Measurements from ENCODE around the gene TOP3A. TPM values are rescaled to one million over a fixed set of nuclear protein-coding genes. Genes with fewer than 3 reads are reported as not detected.
A peak's percentile ranks its signal among the peaks of the same experiment; 100 is the strongest.

TOP3A gene
- total RNA-seq, 1 experiment from 2014 or later: 100 TPM

DNA sequence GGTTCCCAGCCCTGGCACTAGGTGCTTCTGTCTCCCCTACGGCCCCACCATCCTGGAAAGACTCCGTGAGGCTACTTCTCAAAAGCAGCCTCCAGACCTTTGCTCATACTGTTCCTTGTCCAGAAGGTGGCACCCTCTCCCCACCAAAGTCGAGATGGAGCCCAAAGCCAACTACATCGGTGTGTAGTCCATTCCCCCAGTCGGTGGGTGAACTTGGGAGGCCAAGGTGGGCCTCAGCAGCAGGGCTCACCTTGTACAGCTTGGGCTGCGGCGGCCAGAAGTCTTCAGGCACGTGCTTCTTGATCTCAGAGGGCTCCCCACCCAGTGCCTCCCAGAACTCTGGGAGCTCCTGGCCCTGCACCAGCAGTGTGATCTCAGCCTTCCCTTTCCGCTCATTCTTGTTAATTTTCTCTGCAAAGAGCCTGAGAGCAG, 66.5 kb downstream of the TOP3A start:
- intact Hi-C loops (cut with micrococcal nuclease; ENCODE audit: unreplicated experiment): no loop called here
- POLR2A ChIA-PET (ENCODE audit: low non-redundant PET): no interaction called here
- H3K27ac ChIP-seq (ENCODE audit: low read depth, low read length, poor library complexity, severe bottlenecking): no peak overlapping the region

DNA sequence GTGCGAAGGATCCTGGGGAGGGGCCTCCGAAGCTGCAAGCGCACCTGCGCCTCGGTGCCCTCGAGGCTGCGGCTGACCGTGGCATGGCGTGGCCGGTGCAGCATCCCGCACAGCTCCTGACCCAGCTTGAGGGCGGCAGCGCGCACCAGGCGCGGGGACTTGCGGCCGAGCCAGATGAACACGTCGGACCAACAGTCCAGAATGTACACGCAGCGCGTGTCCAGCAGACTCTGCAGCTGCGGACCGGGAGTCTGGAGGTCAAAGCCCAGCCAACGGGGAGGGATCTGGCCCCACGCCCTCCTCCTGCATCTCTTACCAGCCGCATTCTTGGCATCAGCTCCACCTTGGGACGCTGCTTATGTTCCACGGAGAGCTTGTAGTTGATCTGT, 67.2 kb downstream of the TOP3A start:
- Histone ChIP-seq H3K4me1 (ENCODE audit: insufficient read depth, low read length, poor library complexity, severe bottlenecking) (no peaks in the 10 kb centered on the region), H3K27me3 (replicated peaks; ENCODE audit: insufficient read depth, low read depth, low read length, poor library complexity) (no peaks in the 10 kb centered on the region), H3K36me3 (ENCODE audit: insufficient read depth, low read length, poor library complexity, severe bottlenecking) (peaks cover 39% of the 10 kb centered on the region), H3K27ac (ENCODE audit: low read depth, low read length, poor library complexity, severe bottlenecking) (no peak overlapping the region), H3K9me3 (ENCODE audit: low read depth, low read length, poor library complexity, severe bottlenecking) (no peaks in the 10 kb centered on the region), H3K4me3 (ENCODE audit: low read depth, low read length, poor library complexity, severe bottlenecking) (no peak overlapping the region)
- ChIA-PET CTCF (no interaction called here), POLR2A (ENCODE audit: low non-redundant PET) (no interaction called here)
- no peak for DNase-seq (ENCODE audit: low spot score)
- no peak for TF ChIP-seq EZH2 (IDR thresholded peaks at IDR 0.05; ENCODE audit: borderline replicate concordance, low read depth, low read length, poor library complexity, severe bottlenecking)
- TF ChIP-seq, protein P1, sequence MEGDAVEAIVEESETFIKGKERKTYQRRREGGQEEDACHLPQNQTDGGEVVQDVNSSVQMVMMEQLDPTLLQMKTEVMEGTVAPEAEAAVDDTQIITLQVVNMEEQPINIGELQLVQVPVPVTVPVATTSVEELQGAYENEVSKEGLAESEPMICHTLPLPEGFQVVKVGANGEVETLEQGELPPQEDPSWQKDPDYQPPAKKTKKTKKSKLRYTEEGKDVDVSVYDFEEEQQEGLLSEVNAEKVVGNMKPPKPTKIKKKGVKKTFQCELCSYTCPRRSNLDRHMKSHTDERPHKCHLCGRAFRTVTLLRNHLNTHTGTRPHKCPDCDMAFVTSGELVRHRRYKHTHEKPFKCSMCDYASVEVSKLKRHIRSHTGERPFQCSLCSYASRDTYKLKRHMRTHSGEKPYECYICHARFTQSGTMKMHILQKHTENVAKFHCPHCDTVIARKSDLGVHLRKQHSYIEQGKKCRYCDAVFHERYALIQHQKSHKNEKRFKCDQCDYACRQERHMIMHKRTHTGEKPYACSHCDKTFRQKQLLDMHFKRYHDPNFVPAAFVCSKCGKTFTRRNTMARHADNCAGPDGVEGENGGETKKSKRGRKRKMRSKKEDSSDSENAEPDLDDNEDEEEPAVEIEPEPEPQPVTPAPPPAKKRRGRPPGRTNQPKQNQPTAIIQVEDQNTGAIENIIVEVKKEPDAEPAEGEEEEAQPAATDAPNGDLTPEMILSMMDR (conservative IDR thresholded peaks at IDR 0.05; ENCODE audit: low read depth, low read length): no peak
- intact Hi-C loops (cut with micrococcal nuclease; ENCODE audit: unreplicated experiment): no loop called here
- no TSS peak for BruUV-seq (replicated peaks)

More for the DNA sequence above, 66.5 kb downstream of the TOP3A start:
- CTCF ChIA-PET: interaction anchor here (0.6 kb wide), 1 partner anchor 352 kb away, joined by 5 read pairs; no protein-coding TSS in a partner anchor
- H3K4me1 ChIP-seq (ENCODE audit: insufficient read depth, low read length, poor library complexity, severe bottlenecking): no peaks in the 10 kb centered on the region
- DNase-seq (ENCODE audit: low spot score): peak; percentile 84
- no TSS peak for BruUV-seq (replicated peaks)
- H3K36me3 ChIP-seq (ENCODE audit: insufficient read depth, low read length, poor library complexity, severe bottlenecking): peaks cover 39% of the 10 kb centered on the region
- no peak for TF ChIP-seq EZH2 (IDR thresholded peaks at IDR 0.05; ENCODE audit: borderline replicate concordance, low read depth, low read length, poor library complexity, severe bottlenecking)
- TF ChIP-seq, protein P1 (conservative IDR thresholded peaks at IDR 0.05; ENCODE audit: low read depth, low read length): peak; percentile 78
- no peak overlapping the region for H3K4me3 ChIP-seq (ENCODE audit: low read depth, low read length, poor library complexity, severe bottlenecking)
- H3K27me3 ChIP-seq (replicated peaks; ENCODE audit: insufficient read depth, low read depth, low read length, poor library complexity): no peaks in the 10 kb centered on the region
- no peaks in the 10 kb centered on the region for H3K9me3 ChIP-seq (ENCODE audit: low read depth, low read length, poor library complexity, severe bottlenecking)

DNA sequence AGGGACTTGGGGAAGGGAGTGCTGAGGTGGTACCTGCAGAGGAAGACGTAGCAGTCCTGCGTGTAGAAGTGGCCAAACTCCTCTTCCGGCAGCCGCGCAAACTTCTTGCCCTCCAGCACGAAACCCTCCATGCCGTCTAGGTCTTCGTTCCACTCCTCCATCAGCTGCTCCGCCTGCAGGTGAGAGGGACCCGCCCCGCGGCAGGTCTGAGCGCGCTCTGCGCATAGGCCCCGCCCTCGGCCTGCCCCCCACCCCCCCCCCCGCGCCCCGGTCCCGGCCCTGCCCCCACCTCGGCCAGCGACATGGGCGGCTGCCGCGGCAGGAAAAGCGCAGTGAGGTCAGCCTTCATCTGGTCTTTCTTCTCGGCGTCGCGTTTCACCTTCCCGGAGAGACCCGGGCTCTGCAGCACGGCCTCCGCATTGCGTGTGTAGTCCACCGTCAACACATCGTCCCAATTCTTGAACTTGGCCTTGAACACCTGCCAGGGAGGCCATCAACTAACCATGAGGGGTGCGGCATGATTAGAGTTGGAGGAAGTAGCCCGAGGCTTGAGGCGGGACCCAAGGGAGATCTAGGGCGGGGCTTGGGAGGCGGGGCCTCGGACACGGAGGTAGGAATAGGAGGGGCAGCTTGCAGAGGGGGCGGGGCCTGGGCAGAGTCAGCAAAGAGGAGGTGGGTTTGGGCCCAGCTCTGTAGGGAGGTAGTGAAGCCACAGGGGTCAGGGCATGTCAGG, 67.7 kb downstream of the TOP3A start:
- ChIA-PET POLR2A (ENCODE audit: low non-redundant PET) (no interaction called here), CTCF (no interaction called here)
- TF ChIP-seq, protein P1 (conservative IDR thresholded peaks at IDR 0.05; ENCODE audit: low read depth, low read length): no peak
- TF ChIP-seq EZH2 (IDR thresholded peaks at IDR 0.05; ENCODE audit: borderline replicate concordance, low read depth, low read length, poor library complexity, severe bottlenecking): no peak
- H3K27me3 ChIP-seq (replicated peaks; ENCODE audit: insufficient read depth, low read depth, low read length, poor library complexity): no peaks in the 10 kb centered on the region
- H3K9me3 ChIP-seq (ENCODE audit: low read depth, low read length, poor library complexity, severe bottlenecking): no peaks in the 10 kb centered on the region
- no peaks in the 10 kb centered on the region for H3K4me1 ChIP-seq (ENCODE audit: insufficient read depth, low read length, poor library complexity, severe bottlenecking)
- DNase-seq (ENCODE audit: low spot score): peak; percentile 74
- BruUV-seq (replicated peaks): no TSS peak
- intact Hi-C loops (cut with micrococcal nuclease; ENCODE audit: unreplicated experiment): no loop called here
- H3K36me3 ChIP-seq (ENCODE audit: insufficient read depth, low read length, poor library complexity, severe bottlenecking): peaks cover 39% of the 10 kb centered on the region
- no peak overlapping the region for H3K27ac ChIP-seq (ENCODE audit: low read depth, low read length, poor library complexity, severe bottlenecking)
- H3K4me3 ChIP-seq (ENCODE audit: low read depth, low read length, poor library complexity, severe bottlenecking): no peak overlapping the region

Measured in A673 (cell line).